ENCODE results near the gene NRCAM.

NRCAM gene

DNA sequence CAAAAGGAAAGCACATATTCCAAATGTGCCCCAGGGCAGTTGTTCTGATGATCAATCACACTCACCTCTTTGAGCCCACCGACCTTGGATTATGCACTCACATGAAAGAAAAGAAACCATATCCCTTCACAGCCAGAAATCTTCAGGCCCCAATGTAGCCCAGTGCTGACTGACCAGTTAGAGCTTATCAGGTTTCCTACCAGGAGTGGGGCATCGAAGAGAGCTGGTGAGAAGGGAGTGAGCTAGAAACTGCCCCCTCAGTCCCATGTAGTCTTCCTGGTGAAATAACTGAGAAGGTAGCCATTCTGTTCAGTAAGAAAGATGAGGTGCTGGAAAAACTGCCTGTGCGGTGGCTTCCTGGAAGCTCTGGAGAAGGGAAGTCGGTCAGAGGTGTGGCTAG lies 32.2 kb downstream of the NRCAM start:
- no peak for DNase-seq (ENCODE audit: insufficient read length, low spot score)
- FAIRE-seq = no peak
- TF ChIP-seq CTCF (IDR thresholded peaks at IDR 0.05; ENCODE audit: insufficient read depth, missing control alignments) = no peak

- FAIRE-seq (no peak), DNase-seq (ENCODE audit: insufficient read length, low spot score) (no peak)
- TF ChIP-seq CTCF (IDR thresholded peaks at IDR 0.05; ENCODE audit: insufficient read depth, missing control alignments) = no peak
Measured at GRCh38 chr7:108423089-108423989, 32.9 kb downstream of the NRCAM start.

GRCh38 chr7:108421720-108422331 lies 34.4 kb downstream of the NRCAM start:
- TF ChIP-seq CTCF (IDR thresholded peaks at IDR 0.05; ENCODE audit: insufficient read depth, missing control alignments) = no peak
- FAIRE-seq (peak; percentile 16), DNase-seq (ENCODE audit: insufficient read length, low spot score) (no peak)

DNA sequence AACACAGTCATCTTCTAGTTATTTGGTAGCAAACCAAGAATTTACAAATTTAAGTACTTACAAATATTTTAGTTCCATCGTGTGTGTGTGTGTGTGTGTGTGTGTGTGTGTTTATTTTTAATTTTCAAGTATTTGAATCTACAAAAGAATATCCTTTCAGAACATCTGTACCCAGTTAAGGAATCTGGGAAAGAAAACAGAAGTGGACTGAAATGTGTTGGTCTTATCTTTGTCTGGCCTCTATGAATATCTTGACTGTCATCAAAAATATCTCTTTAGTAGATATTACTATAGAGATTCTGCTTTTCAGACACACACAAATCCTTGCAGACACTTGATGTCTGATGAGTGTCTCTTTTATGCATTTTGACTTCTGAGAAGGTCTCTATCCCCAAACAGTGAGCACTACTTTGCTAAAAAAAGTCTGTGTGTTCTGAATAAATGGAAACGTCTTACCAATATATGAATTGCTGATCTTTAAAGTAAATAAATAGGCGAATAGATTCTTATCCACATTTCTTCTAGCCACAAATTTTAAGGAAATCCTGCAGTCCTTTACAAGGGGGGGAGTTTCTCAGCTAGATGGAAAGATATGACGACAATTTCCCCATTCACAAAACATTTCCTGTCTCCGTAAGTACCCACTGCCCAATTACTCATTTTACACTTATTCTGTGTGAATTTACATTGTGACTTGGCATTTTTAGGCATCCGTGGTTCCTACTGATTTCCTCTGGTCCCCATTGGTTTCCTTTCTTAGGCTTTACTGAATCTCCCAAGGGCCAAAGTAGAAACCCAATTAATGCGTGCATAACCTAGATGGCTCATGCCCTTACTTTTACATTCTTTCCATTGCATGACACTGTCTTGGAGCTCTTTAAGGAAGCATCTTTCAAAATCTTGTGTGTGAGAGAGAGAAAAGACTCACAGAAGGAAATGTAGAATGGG lies 36.0 kb downstream of the NRCAM start:
- peak; percentile 71 for FAIRE-seq
- no peak for DNase-seq (ENCODE audit: insufficient read length, low spot score)
- TF ChIP-seq CTCF (IDR thresholded peaks at IDR 0.05; ENCODE audit: insufficient read depth, missing control alignments) = no peak

DNA sequence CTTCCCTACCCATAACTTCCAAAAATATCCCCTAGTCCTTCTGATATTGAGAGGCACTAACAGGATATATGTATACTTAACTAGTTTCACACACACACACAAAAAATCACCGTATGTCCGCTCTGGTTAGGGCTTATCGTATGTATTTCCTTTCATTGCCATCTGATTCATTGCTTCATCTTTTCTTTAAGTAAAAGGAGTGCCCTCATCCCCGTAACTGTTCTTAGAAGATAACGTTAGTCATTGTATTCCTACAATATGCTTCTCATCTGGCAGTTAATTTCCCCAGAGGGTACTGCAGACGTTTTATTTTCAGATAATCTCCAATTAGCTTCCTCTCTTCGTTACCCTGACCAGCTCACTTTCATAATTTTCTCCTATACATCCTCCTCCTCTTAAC lies 37.3 kb downstream of the NRCAM start:
- FAIRE-seq = peak; percentile 87
- DNase-seq (ENCODE audit: insufficient read length, low spot score) = no peak
- TF ChIP-seq CTCF (IDR thresholded peaks at IDR 0.05; ENCODE audit: insufficient read depth, missing control alignments) = no peak

- no peak for FAIRE-seq
- no peak for TF ChIP-seq CTCF (IDR thresholded peaks at IDR 0.05; ENCODE audit: insufficient read depth, missing control alignments)
- DNase-seq (ENCODE audit: insufficient read length, low spot score) = no peak
Measured at GRCh38 chr7:108417926-108418325, 38.3 kb downstream of the NRCAM start.

All from D721Med (cell line).